PC-3 (cell line): ENCODE measurements around the gene TCERG1.

ENCODE experiments used
- EZH2phosphoT487 ChIP-seq: fragments of 300-600 bp; sonication (generic); IDR thresholded peaks from 2 replicates; pipeline ENCODE4 v1.6.1; 2018; ENCODE audit warnings: mild to moderate bottlenecking, antibody characterized with exemption, low read length, borderline replicate concordance
- TF ChIP-seq, protein P1 (sequence below): fragments of 300-600 bp; sonication (generic); conservative IDR thresholded peaks from 2 replicates; pipeline ENCODE4 v1.5.1; 2017; ENCODE audit warnings: antibody characterized with exemption, low read depth, mild to moderate bottlenecking, low read length

- TF ChIP-seq EZH2phosphoT487: no peak
- TF ChIP-seq, protein P1, sequence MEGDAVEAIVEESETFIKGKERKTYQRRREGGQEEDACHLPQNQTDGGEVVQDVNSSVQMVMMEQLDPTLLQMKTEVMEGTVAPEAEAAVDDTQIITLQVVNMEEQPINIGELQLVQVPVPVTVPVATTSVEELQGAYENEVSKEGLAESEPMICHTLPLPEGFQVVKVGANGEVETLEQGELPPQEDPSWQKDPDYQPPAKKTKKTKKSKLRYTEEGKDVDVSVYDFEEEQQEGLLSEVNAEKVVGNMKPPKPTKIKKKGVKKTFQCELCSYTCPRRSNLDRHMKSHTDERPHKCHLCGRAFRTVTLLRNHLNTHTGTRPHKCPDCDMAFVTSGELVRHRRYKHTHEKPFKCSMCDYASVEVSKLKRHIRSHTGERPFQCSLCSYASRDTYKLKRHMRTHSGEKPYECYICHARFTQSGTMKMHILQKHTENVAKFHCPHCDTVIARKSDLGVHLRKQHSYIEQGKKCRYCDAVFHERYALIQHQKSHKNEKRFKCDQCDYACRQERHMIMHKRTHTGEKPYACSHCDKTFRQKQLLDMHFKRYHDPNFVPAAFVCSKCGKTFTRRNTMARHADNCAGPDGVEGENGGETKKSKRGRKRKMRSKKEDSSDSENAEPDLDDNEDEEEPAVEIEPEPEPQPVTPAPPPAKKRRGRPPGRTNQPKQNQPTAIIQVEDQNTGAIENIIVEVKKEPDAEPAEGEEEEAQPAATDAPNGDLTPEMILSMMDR: no peak
Measured at GRCh38 chr5:146475906-146476305, 28.8 kb downstream of the TCERG1 start.
